Urinary bladder (tissue), 4 donors: ENCODE data around the gene HAVCR2. TPM values are rescaled to one million over a fixed set of nuclear protein-coding genes. Genes with fewer than 3 reads are reported as not detected.

Experiments
- DNase-seq: peaks from one replicate; pipeline ENCODE4 v3.0.0-alpha.2; 2015; ENCODE audit errors: extremely low spot score
- H3K27ac ChIP-seq: one replicate; pipeline ENCODE4 v1.5.1; 2013; ENCODE audit warnings: low read depth, mild to moderate bottlenecking, moderate library complexity
- H3K36me3 ChIP-seq: one replicate; pipeline ENCODE4 v1.6.1; 2013; ENCODE audit warnings: mild to moderate bottlenecking, moderate library complexity; ENCODE audit not compliant: insufficient read depth
- H3K4me1 ChIP-seq: one replicate; pipeline ENCODE4 v1.6.1; 2013; ENCODE audit warnings: mild to moderate bottlenecking, moderate library complexity; ENCODE audit not compliant: insufficient read depth
- H3K4me3 ChIP-seq: one replicate; pipeline ENCODE4 v1.5.1; 2013; ENCODE audit warnings: low read depth, low read length
- WGBS: extraction: QIAGEN DNeasy Blood & Tissue Kit; methylation state at CpG from one replicate; pipeline ENCODE4 v1.1.7; 2013; 5-methylcytosine and 5-hydroxymethylcytosine counted together
- polyA plus RNA-seq: library from polyadenylated mRNA; stranded (reverse); fragments of 200-250 nt; gene quantifications from one replicate; pipeline ENCODE4 v1.2.3, GENCODE V29; 2013
- total RNA-seq: library from RNA; depleted of rRNA; stranded (reverse); fragments of >200 nt; gene quantifications from one replicate; pipeline ENCODE4 v1.2.3, GENCODE V29; 2014
- donor health status: healthy with polysubstance abuse.
- donor health status: healthy.

The HAVCR2 gene
- total RNA-seq (8.7 TPM), polyA plus RNA-seq (3.8 TPM)

GRCh38 chr5:157108976-157109375 is at the start of gene HAVCR2:
TSS of gene HAVCR2 (minus strand) at chr5:157109044. CDS start at chr5:157108983, 61 bp downstream.
- no peak within 1 kb of the TSS for H3K4me3 ChIP-seq
- H3K36me3 ChIP-seq, result no peaks in the 10 kb centered on the region
- 67% methylated on average over 4 of the region's 4 CpGs for WGBS
- no peaks in the 10 kb centered on the region for H3K4me1 ChIP-seq
- DNase-seq, result no peak
- no peak within 1 kb of the TSS for H3K27ac ChIP-seq

- no peak overlapping the region for H3K4me3 ChIP-seq
- no peak overlapping the region for H3K27ac ChIP-seq
- no peaks in the 10 kb centered on the region for H3K36me3 ChIP-seq
- H3K4me1 ChIP-seq, result no peaks in the 10 kb centered on the region
- DNase-seq, result no peak
- WGBS, result 87% methylated on average over 1 of the region's 1 CpG
Measured at GRCh38 chr5:157157293-157157891, 48.5 kb upstream of the HAVCR2 start.

DNA sequence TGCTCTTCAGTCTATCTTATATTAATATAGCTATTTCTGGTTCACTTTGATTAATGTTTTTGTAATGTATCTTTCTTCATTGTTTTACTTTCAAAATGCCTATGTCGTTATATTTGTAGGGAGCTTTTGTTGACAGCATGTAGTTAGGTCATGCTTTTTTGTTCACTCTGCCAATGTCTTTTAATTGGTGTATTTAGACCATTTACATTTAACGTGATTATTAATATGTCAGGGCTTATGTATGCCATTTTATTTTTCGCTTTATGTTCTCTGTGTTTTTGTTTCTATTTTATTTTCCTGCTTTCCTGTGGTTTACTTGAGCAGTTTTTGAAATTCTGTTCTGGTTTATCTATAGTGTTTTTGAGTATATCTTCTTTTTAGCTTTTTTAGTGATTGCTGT is 46.5 kb upstream of the HAVCR2 start:
- H3K4me1 ChIP-seq, result no peaks in the 10 kb centered on the region
- WGBS, result 84% methylated on average over 3 of the region's 3 CpGs
- no peak for DNase-seq

DNA sequence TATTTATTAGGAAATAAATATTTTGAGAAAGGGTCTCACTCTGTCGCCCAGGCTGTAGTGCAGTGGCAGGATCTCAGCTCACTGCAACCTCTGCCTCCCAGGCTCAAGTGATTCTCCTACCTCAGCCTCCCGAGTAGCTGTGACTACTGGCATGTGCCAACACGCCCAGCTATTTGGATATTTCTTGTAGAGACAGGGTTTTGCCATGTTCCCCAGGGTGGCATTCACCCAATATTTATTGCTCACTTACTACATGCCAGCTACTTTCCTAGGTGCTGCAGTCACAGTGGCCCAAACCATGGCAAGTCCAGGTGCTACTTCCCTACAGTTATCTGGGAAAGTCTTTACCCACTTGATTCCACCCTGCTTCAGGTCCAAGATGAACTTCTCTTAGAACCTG is 42.2 kb upstream of the HAVCR2 start:
- 92% methylated on average over 3 of the region's 3 CpGs for WGBS
- no peak overlapping the region for H3K4me3 ChIP-seq
- H3K4me1 ChIP-seq, result no peaks in the 10 kb centered on the region
- DNase-seq, result no peak
- no peaks in the 10 kb centered on the region for H3K36me3 ChIP-seq
- no peak overlapping the region for H3K27ac ChIP-seq

More for the DNA sequence above, 46.5 kb upstream of the HAVCR2 start:
- Histone ChIP-seq H3K27ac (no peak overlapping the region), H3K36me3 (no peaks in the 10 kb centered on the region), H3K4me3 (no peak overlapping the region)

GRCh38 chr5:157148734-157149615 is 40.1 kb upstream of the HAVCR2 start:
- Histone ChIP-seq H3K4me3 (no peak overlapping the region), H3K27ac (no peak overlapping the region), H3K36me3 (no peaks in the 10 kb centered on the region), H3K4me1 (no peaks in the 10 kb centered on the region)
- 75% methylated on average over 14 of the region's 14 CpGs for WGBS
- peak; percentile 25 for DNase-seq

DNA sequence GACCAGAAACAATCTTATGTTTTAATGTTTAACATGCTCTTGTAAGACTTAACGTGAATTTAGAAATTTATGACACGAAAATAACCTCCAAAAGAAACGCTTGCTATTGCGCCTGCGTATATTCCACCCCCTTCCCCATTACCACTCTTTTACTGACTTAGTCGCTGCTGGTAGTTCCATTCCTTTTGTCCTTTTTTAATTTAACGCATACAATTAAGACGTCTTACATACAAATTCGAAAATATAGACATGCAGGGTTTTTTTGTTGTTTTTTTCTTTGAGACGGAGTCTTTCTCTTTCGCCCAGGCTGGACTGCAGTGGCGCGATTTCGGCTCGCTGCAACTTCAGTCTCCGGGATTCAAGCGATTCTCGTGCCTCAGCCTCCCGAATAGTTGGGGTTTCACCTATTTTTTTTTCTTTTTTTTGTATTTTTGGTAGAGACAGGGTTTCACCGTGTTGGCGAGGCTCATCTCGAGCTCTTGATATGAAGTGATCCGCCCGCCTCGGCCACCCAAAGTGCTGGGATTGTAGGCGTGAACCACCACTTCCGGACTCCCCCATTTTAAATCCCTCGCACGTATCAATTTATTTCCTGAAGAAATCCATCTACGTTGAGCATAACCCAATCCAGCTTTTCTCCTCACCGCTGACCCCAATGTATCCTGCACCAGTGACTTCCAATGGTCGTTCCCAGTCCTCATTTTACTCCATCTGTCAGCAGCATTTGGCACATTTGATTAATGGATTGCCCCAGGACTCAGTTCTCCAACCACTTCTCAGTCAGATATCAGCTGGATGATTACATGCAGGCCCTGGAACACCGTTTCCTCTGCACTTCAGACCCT is 34.5 kb upstream of the HAVCR2 start:
- H3K4me1 ChIP-seq, result no peaks in the 10 kb centered on the region
- peak overlapping the region; percentile 37 for H3K4me3 ChIP-seq
- H3K36me3 ChIP-seq, result no peaks in the 10 kb centered on the region
- 7% methylated on average over 33 of the region's 33 CpGs for WGBS
- DNase-seq, result peak; percentile 13
- peak overlapping the region; percentile 84 for H3K27ac ChIP-seq

DNA sequence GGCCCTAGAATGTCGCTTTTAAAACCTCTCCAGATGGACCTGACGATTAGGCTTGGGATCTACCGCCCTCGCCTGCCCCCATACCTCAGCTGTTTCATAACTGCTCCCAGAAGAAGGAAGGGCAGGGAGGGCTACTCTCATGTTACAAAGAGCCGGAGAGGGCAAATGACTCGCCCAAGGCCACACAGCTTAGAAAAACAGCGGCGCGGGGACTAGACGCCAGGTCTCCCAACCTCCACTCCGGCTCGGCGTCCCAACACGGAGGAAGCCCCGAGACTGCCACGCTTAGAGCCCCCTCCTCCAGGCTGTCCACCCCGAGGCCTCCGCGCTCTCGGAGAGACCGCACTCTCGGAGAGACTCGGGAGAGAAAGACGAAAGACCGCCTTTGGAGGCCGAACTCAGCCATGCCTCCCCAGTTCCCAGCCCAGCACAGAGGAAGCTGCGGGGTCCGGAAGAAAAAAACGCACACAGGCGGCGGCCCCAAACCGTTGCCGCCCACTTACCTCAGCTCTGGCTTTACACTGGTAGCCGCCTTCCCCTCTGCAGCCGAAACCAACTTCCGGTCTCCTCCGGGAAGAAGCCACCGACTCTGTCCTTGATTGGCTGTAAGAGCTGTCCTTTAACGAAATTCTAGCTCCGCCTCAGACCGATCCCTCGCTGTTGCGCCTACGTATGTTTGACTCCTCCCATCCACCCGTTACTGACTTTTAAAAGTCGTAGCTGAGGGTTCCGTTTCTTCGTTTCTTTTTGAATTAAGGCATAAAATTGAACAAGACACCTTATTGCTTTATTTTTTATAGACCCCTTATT is 33.7 kb upstream of the HAVCR2 start, which contains the start of gene MED7:
TSS of gene MED7 (minus strand) at position 549 of the 810 bp plus-strand sequence. CDS start 3,434 bp downstream, outside the sequence.
- DNase-seq, result peak; percentile 99
- under 1% methylated on average over 48 of the region's 48 CpGs for WGBS
- H3K4me3 ChIP-seq, result peak within 1 kb of the TSS; percentile 85
- H3K4me1 ChIP-seq, result no peaks in the 10 kb centered on the region
- no peaks in the 10 kb centered on the region for H3K36me3 ChIP-seq
- H3K27ac ChIP-seq, result peak within 1 kb of the TSS; percentile 84

DNA sequence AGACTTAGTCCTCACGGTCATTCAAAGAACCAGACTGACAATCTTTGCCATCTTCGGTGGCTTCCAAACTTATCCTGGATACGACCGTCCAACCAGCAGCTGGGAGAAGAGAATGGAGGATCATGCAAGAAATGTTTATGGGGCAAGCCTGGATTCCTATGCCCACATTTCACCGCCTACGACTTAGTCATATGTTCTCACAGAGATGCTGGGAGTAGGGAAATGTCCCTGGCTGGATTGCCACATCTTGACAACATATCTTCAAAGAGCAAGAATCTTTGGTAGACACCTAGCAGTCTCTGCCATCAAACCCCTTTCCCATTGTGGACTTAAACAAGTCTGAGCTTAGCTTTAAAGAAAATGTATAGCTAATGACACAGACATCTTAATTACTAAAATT is 28.8 kb upstream of the HAVCR2 start:
- Histone ChIP-seq H3K36me3 (no peaks in the 10 kb centered on the region), H3K4me1 (no peaks in the 10 kb centered on the region), H3K27ac (no peak overlapping the region), H3K4me3 (no peak overlapping the region)
- DNase-seq, result no peak
- 96% methylated on average over 6 of the region's 6 CpGs for WGBS

DNA sequence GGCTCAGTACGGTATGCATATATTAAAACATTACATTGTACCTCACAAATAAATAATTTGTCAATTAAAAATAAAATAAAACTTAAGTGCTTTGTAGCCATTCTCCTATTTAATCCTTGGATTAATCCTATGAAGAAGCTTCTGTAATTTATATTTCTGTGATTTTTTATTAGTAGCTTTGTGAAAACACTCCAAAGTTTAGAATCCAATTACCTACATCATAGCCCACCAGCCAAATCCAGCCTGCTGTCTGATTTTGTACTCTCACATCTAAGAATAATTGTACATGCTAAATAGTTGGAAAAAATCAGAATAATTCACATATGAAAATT is 23.4 kb upstream of the HAVCR2 start:
- Histone ChIP-seq H3K27ac (no peak overlapping the region), H3K4me1 (no peaks in the 10 kb centered on the region), H3K36me3 (no peaks in the 10 kb centered on the region), H3K4me3 (no peak overlapping the region)
- no peak for DNase-seq
- 9% methylated on average over 1 of the region's 1 CpG for WGBS

- Histone ChIP-seq H3K27ac (no peak overlapping the region), H3K36me3 (no peaks in the 10 kb centered on the region), H3K4me1 (no peaks in the 10 kb centered on the region), H3K4me3 (no peak overlapping the region)
- WGBS, result 55% methylated on average over 7 of the region's 7 CpGs
- no peak for DNase-seq
Measured at GRCh38 chr5:157130925-157131324, 22.1 kb upstream of the HAVCR2 start.

GRCh38 chr5:157121709-157122108 is 12.9 kb upstream of the HAVCR2 start:
- Histone ChIP-seq H3K4me1 (no peaks in the 10 kb centered on the region), H3K27ac (no peak overlapping the region), H3K4me3 (no peak overlapping the region), H3K36me3 (no peaks in the 10 kb centered on the region)
- DNase-seq, result no peak

GRCh38 chr5:157120102-157120501 is 11.3 kb upstream of the HAVCR2 start:
- Histone ChIP-seq H3K4me3 (no peak overlapping the region), H3K4me1 (no peaks in the 10 kb centered on the region), H3K36me3 (no peaks in the 10 kb centered on the region), H3K27ac (no peak overlapping the region)
- no peak for DNase-seq
- 88% methylated on average over 1 of the region's 1 CpG for WGBS

GRCh38 chr5:157116483-157116954 is 7.7 kb upstream of the HAVCR2 start:
- WGBS, result 75% methylated on average over 6 of the region's 6 CpGs
- no peaks in the 10 kb centered on the region for H3K36me3 ChIP-seq
- no peaks in the 10 kb centered on the region for H3K4me1 ChIP-seq
- no peak for DNase-seq
- H3K4me3 ChIP-seq, result no peak overlapping the region
- no peak overlapping the region for H3K27ac ChIP-seq
